H1 (cell line): ENCODE results near the gene DPEP3. TPM values are rescaled to one million over a fixed set of nuclear protein-coding genes. Genes with fewer than 3 reads are reported as not detected.

Source experiments
- CTCF ChIA-PET: fragments of 300-600 bp; sonication (Branson Sonifier 250); formaldehyde crosslinking; loops from one replicate; lab custom pipeline; 2021; ENCODE audit not compliant: partially characterized antibody; lab: Charles Lee
- POLR2A ChIA-PET: fragments of 300-600 bp; sonication (Branson Sonifier 250); formaldehyde crosslinking; loops from one replicate; lab custom pipeline; 2021; ENCODE audit warnings: inconsistent platforms; ENCODE audit not compliant: partially characterized antibody; lab: Charles Lee
- DNase-seq, 2 experiments: peaks; one replicate each; pipeline versions ENCODE4 v3.0.0 to v3.0.0-alpha.2; 2010 to 2022; ENCODE audit warnings: low spot score in 2 of 2, low read depth in 1 of 2, mixed read lengths in 1 of 2
- FAIRE-seq: peaks from 2 replicates; lab custom pipeline; 2011; peaks lifted over from hg19 to GRCh38; lab: Jason Lieb, UNC
- H2AFZ ChIP-seq: 2 replicates; pipeline ENCODE4 v1.8.1; 2012; ENCODE audit warnings: low read length, inconsistent platforms
- H2AK5ac ChIP-seq: 2 replicates; pipeline ENCODE4 v1.6.1; 2013; ENCODE audit warnings: low read depth, low read length
- H2BK120ac ChIP-seq: replicated peaks from 2 replicates; pipeline ENCODE3; 2013; ENCODE audit warnings: low read depth, low read length, inconsistent platforms
- H2BK12ac ChIP-seq: 2 replicates; pipeline ENCODE4 v1.6.1; 2013; ENCODE audit warnings: low read depth, low read length
- H2BK15ac ChIP-seq: 2 replicates; pipeline ENCODE4 v1.6.1; 2013; ENCODE audit warnings: low read length
- H2BK20ac ChIP-seq: 2 replicates; pipeline ENCODE4 v1.6.1; 2013; ENCODE audit warnings: low read length
- H2BK5ac ChIP-seq: 2 replicates; pipeline ENCODE4 v1.6.1; 2013; ENCODE audit warnings: low read depth, low read length
- H3K14ac ChIP-seq: 2 replicates; pipeline ENCODE4 v1.6.1; 2013; ENCODE audit warnings: inconsistent platforms; ENCODE audit not compliant: insufficient read length
- H3K18ac ChIP-seq: 2 replicates; pipeline ENCODE4 v1.6.1; 2013; ENCODE audit warnings: low read length; ENCODE audit errors: extremely low read depth
- H3K23ac ChIP-seq: 2 replicates; pipeline ENCODE4 v1.6.1; 2013; ENCODE audit warnings: inconsistent platforms; ENCODE audit not compliant: insufficient read length
- H3K23me2 ChIP-seq: 2 replicates; pipeline ENCODE4 v1.6.1; 2013; ENCODE audit warnings: low read depth, low read length
- H3K27ac ChIP-seq: 2 replicates; pipeline ENCODE4 v1.6.1; 2011; ENCODE audit warnings: low read depth, low read length, inconsistent platforms
- H3K27me3 ChIP-seq, 4 experiments: replicated peaks in 1 of 4; 1 replicate in 1 of 4; 2 replicates in 3 of 4; pipeline versions ENCODE4 v1.6.1 to v1.8.1; 2011 to 2013; ENCODE audit warnings: low read length in 3 of 4, mild to moderate bottlenecking in 3 of 4, inconsistent platforms in 2 of 4, mixed read lengths in 2 of 4, moderate library complexity in 1 of 4; ENCODE audit not compliant: control insufficient read depth in 3 of 4, insufficient read depth in 3 of 4; ENCODE audit errors: extremely low read depth in 1 of 4
- H3K36me3 ChIP-seq, 4 experiments: 2 replicates each; pipeline versions ENCODE4 v1.6.1 to v1.8.1; 2011 to 2013; ENCODE audit warnings: mild to moderate bottlenecking in 4 of 4, low read length in 3 of 4, moderate library complexity in 2 of 4, control low read depth in 1 of 4, inconsistent platforms in 1 of 4; ENCODE audit not compliant: insufficient read depth in 4 of 4, control insufficient read depth in 2 of 4
- H3K4ac ChIP-seq: replicated peaks from 2 replicates; pipeline ENCODE3; 2013; ENCODE audit warnings: low read length, low read depth, mixed read lengths, inconsistent platforms; ENCODE audit not compliant: insufficient read length
- H3K4me1 ChIP-seq, 4 experiments: replicated peaks in 1 of 4; 1 replicate in 1 of 4; 2 replicates in 3 of 4; pipeline versions ENCODE4 v1.6.1 to v1.8.1; 2011 to 2013; ENCODE audit warnings: low read length in 3 of 4, inconsistent platforms in 2 of 4, mixed read lengths in 1 of 4; ENCODE audit not compliant: insufficient read depth in 4 of 4, control insufficient read depth in 3 of 4
- H3K4me2 ChIP-seq, 2 experiments: 2 replicates each; pipeline versions ENCODE4 v1.6.1 to v1.8.1; 2011 to 2013; ENCODE audit warnings: low read depth in 2 of 2, low read length in 2 of 2, control low read depth in 1 of 2, inconsistent platforms in 1 of 2, mild to moderate bottlenecking in 1 of 2; ENCODE audit not compliant: insufficient read depth in 1 of 2
- H3K4me3 ChIP-seq, 4 experiments: fragments of 200-600, 300-600 bp in 1 of 4; sonication (generic), shearing (Covaris generic), sonication (Bioruptor Twin) in 1 of 4; 2 replicates each; pipeline versions ENCODE4 v1.5.1 to v1.8.1; 2011 to 2016; ENCODE audit warnings: low read length in 4 of 4, low read depth in 3 of 4, control low read depth in 2 of 4, inconsistent platforms in 2 of 4, mild to moderate bottlenecking in 2 of 4, mixed read lengths in 1 of 4, moderate library complexity in 1 of 4; ENCODE audit not compliant: insufficient read depth in 2 of 4; ENCODE audit errors: extremely low read depth in 1 of 4
- H3K56ac ChIP-seq: replicated peaks from 2 replicates; pipeline ENCODE3; 2013; ENCODE audit warnings: low read depth, mild to moderate bottlenecking, mixed read lengths, low read length, inconsistent platforms; ENCODE audit not compliant: insufficient read length
- H3K79me1 ChIP-seq: 2 replicates; pipeline ENCODE4 v1.6.1; 2013; ENCODE audit warnings: low read depth, low read length, control low read depth
- H3K79me2 ChIP-seq, 2 experiments: 2 replicates each; pipeline versions ENCODE4 v1.6.1 to v1.8.1; 2012 to 2013; ENCODE audit warnings: low read length in 2 of 2, mild to moderate bottlenecking in 2 of 2, inconsistent platforms in 1 of 2; ENCODE audit not compliant: insufficient read depth in 2 of 2, control insufficient read depth in 1 of 2
- H3K9ac ChIP-seq, 4 experiments: replicated peaks in 1 of 4; 1 replicate in 1 of 4; 2 replicates in 3 of 4; pipeline versions ENCODE4 v1.6.1 to v1.8.1; 2011 to 2013; ENCODE audit warnings: low read depth in 3 of 4, low read length in 3 of 4, control low read depth in 2 of 4, mild to moderate bottlenecking in 2 of 4, moderate library complexity in 2 of 4, inconsistent platforms in 1 of 4; ENCODE audit errors: extremely low read depth in 1 of 4
- H3K9me3 ChIP-seq, 2 experiments: 2 replicates each; pipeline versions ENCODE4 v1.6.1 to v1.8.1; 2012 to 2013; ENCODE audit warnings: mild to moderate bottlenecking in 2 of 2, moderate library complexity in 2 of 2, control low read depth in 1 of 2, inconsistent platforms in 1 of 2, low read depth in 1 of 2, low read length in 1 of 2, mixed read lengths in 1 of 2; ENCODE audit not compliant: insufficient read depth in 2 of 2
- H4K20me1 ChIP-seq, 2 experiments: replicated peaks in 1 of 2; 2 replicates each; pipeline versions ENCODE3 to v1.8.1; 2011 to 2013; ENCODE audit warnings: inconsistent platforms in 2 of 2, low read length in 2 of 2, mild to moderate bottlenecking in 1 of 2; ENCODE audit not compliant: insufficient read depth in 2 of 2, control insufficient read depth in 1 of 2
- H4K5ac ChIP-seq: 2 replicates; pipeline ENCODE4 v1.6.1; 2013; ENCODE audit warnings: low read length, low read depth, mixed read lengths, inconsistent platforms; ENCODE audit not compliant: insufficient read length
- H4K8ac ChIP-seq: 2 replicates; pipeline ENCODE4 v1.8.0; 2013; ENCODE audit warnings: mild to moderate bottlenecking, moderate library complexity, low read length, inconsistent platforms; ENCODE audit not compliant: insufficient read depth; ENCODE audit errors: extremely low read depth
- H4K91ac ChIP-seq: replicated peaks from 2 replicates; pipeline ENCODE3; 2013; ENCODE audit warnings: low read length, mixed read lengths, inconsistent platforms; ENCODE audit not compliant: insufficient read length
- CREB1 ChIP-seq: IDR thresholded peaks from 2 replicates; pipeline ENCODE4 v1.6.1; 2012; ENCODE audit warnings: inconsistent platforms
- SP4 ChIP-seq: IDR thresholded peaks from 2 replicates; pipeline ENCODE4 v1.6.1; 2012; ENCODE audit warnings: low read length, inconsistent platforms
- WGBS, 2 experiments: shearing (Covaris generic) in 1 of 2; methylation state at CpG; one replicate each; pipeline versions ENCODE4 v1.1.6 to v1.1.7; 2013 to 2015; ENCODE audit warnings: low lambda C conversion rate in 2 of 2, mixed read lengths in 2 of 2, inconsistent platforms in 1 of 2, low coverage in 1 of 2, missing lambda C conversion rate in 1 of 2; ENCODE audit not compliant: insufficient replicate concordance in 2 of 2, insufficient coverage in 1 of 2, insufficient read length in 1 of 2; ENCODE audit errors: extremely low coverage in 1 of 2, missing lambda C conversion rate in 1 of 2; 5-methylcytosine and 5-hydroxymethylcytosine counted together
- polyA plus RNA-seq, 7 experiments: library from polyadenylated mRNA; depleted of rRNA in 3 of 7; stranded (reverse) in 5 of 7; unstranded in 2 of 7; fragments of >200 nt in 5 of 7; fragments of 200-250 nt in 2 of 7; gene quantifications; 1 replicate in 5 of 7; 2 replicates in 1 of 7; 4 replicates in 1 of 7; pipeline versions ENCODE4 v1.2.1 to v1.2.3, GENCODE V29; 2011 to 2013; ENCODE audit warnings: missing spikeins in 2 of 7, mixed read lengths in 2 of 7
- total RNA-seq: library from RNA; stranded (reverse); fragmentation: NEBNext Ultra II Directional; extraction: Animal tissue kit (Norgen Biotek cat#: 25700); gene quantifications from 2 replicates; pipeline ENCODE4 v1.2.1, GENCODE V29; 2021

The DPEP3 gene
- total and polyA plus RNA-seq, 2 of the 8 experiments (the other 6 are each of a cell fraction or from before 2014, with no cell fraction given) = 6.5 to 9.9 TPM

GRCh38 chr16:68015681-68016080 lies 35.4 kb upstream of the DPEP3 start, which contains the start of gene DPEP2NB:
DPEP2NB (minus strand) TSS chr16:68015911; CDS start chr16:68015770, 141 bp downstream.
- Histone ChIP-seq H2BK15ac (no peak within 1 kb of the TSS), H3K36me3 (no peaks in the 10 kb centered on the region; a peak in 1 of 8 replicates), H2BK120ac (no peak within 1 kb of the TSS), H3K18ac (no peak within 1 kb of the TSS), H3K56ac (no peak within 1 kb of the TSS), H2BK12ac (no peak within 1 kb of the TSS), H4K5ac (no peak within 1 kb of the TSS), H3K4me1 (no peaks in the 10 kb centered on the region), H3K4me3 (no peak within 1 kb of the TSS), H2AK5ac (no peak within 1 kb of the TSS), H2BK20ac (no peak within 1 kb of the TSS), H3K9me3 (no peaks in the 10 kb centered on the region), H2AFZ (peak within 1 kb of the TSS; percentile 50; the same call in 1 of the 2 replicates), H3K79me2 (no peaks in the 10 kb centered on the region), H3K9ac (no peak within 1 kb of the TSS), H3K23ac (no peak within 1 kb of the TSS), H4K8ac (no peak within 1 kb of the TSS; the same call in 1 of the 2 replicates), H3K23me2 (no peaks in the 10 kb centered on the region), H2BK5ac (no peak within 1 kb of the TSS), H4K91ac (no peak within 1 kb of the TSS), H3K27me3 (no peaks in the 10 kb centered on the region), H3K27ac (no peak within 1 kb of the TSS), H3K79me1 (no peaks in the 10 kb centered on the region), H3K4me2 (no peak within 1 kb of the TSS), H3K4ac (no peak within 1 kb of the TSS), H3K14ac (no peak within 1 kb of the TSS), H4K20me1 (no peaks in the 10 kb centered on the region)
- FAIRE-seq (no peak), DNase-seq (no peak)
- WGBS, 2 experiments = 83% methylated on average over 4 of the region's 5 CpGs; no CpG with 5 or more reads in 1 of the 2 experiments
- TF ChIP-seq SP4 (no peak), CREB1 (peak; percentile 67)
- CTCF ChIA-PET = interaction anchor here (0.8 to 1.7 kb wide), 8 partner anchors 10 to 214 kb away, joined by 3 to 10 read pairs (median 4); partner anchors contain the start of gene DPEP2
- POLR2A ChIA-PET = interaction anchor here (1.0 to 1.1 kb wide), 3 partner anchors 10 to 71 kb away, joined by 3 to 5 read pairs (median 3); no protein-coding TSS in a partner anchor
